ENCODE measurements around the gene PICALM.
"Not testable (repeated sequence)": the region's sequence is repeated elsewhere in the genome, so short reads cannot be mapped to it uniquely, and the experiment has no call there.

The PICALM gene

DNA sequence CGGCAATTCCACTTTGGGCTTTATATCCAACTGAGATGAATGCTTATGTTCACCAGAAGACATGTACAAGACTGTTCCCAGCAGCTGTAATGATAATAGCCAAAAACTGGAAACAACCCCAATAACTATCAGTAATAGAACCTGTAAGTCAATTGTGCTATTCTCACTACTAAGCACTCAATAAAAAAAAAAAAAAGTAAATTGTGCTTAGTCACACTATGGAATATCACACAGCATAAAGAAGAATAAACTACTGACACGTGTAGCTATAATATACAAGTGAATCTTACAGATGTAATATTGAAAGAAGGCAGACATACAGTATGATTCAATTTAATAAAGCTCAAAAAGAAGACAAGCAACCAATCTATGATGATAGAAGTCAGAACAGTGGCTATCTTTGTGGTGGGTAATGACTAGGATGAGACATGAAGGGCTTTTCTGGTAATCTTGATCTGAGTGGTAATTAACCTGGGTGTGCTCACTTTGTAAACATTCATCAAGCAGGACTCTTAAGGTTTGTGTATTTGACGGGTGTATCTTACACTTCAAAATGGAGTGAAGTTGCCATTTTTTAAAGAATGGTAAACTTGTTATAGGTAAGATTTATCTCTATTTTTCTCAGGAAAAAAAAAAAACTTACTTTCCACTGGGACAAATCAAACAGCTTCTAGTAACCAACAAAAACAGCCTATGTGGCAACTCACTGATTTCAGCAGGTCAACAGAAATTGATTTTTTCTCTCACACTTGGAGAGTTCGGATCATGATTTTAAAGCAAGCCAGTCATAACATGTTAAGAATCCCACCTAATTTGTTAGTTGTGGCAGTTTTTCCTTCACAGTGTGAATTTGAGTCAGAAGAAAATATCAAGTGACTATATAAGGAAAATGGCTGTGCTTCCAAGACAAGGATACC is 129.5 kb downstream of the PICALM start:
- no peak for DNase-seq (ENCODE audit: low read depth in 2 of 2)

DNA sequence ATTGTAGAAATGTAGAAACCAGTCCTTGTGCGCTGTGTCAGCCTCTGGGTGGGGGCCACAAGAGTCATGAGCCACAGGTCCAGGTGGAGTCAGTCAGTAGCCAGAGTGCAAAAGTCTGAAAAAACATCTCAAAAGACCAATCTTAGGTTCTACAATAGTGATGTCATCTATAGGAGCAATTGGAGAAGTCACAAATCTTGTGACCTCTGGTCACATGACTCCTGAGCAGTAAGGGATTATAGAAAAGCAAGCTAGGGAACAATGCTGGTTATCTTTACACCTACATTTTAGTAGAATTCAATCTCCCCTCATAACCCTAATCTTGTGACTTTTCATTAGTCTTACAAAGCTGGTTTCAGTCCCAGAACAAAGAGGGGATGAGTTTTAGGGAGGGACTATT is 131.0 kb downstream of the PICALM start:
- DNase-seq (ENCODE audit: low read depth in 2 of 2) = no peak

- no peak for DNase-seq (ENCODE audit: low read depth in 2 of 2)
Measured at GRCh38 chr11:85935751-85936150, 133.1 kb downstream of the PICALM start.

DNA sequence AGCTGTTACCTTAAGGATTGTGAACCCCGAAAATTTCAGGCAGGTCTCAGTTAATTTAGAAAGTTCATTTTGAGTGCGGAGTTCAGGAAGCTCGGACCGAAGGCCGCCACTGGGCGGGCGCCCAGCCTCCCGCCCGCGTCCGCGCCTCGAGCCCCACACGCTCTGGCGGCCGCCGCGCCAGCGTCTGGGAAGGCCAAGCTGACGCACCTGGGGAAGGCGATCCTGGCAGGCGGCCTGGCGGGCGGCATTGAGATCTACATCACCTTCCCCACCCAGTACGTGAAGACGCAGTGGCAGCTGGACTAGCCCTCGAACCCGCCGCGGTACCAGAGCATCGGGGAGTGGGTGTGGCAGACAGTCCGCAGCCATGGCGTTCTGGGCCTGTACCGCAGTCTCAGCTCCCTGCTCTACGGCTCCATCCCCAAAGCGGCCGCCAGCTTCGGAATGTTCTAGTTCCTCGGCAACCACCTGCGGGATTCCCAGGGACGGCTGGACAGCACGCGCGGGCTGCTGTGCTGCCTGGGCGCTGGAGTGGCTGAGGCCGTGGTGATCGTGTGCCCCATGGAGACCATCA is 134.2 kb downstream of the PICALM start:
- DNase-seq (ENCODE audit: low read depth in 2 of 2) = no peak

GRCh38 chr11:85930879-85931366 is 138.0 kb downstream of the PICALM start:
- DNase-seq (ENCODE audit: low read depth in 2 of 2) = no peak

DNA sequence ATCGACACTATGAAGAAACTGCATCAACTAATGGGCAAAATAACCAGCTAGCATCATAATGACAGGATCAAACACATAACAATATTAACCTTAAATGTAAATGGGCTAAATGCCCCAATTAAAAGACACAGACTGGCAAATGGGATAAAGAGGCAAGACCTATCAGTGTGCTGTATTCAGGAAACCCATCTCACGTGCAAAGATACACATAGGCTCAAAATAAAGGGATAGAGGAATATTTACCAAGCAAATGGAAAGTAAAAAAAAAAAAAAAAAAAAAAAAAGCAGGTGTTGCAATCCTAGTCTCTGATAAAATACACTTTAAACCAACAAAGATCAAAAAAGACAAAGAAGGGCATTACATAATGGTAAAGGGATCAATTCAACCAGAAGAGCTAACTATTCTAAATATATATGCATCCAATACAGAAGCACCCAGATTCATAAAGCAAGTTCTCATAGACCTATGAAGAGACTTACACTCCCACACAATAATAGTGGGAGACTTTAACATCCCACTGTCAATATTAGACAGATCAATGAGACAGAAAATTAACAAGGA is 142.2 kb downstream of the PICALM start:
- not testable (repeated sequence) for DNase-seq (ENCODE audit: low read depth in 2 of 2)

GRCh38 chr11:85923455-85923854 is 145.4 kb downstream of the PICALM start:
- DNase-seq (ENCODE audit: low read depth in 2 of 2) = no peak

- no peak for DNase-seq (ENCODE audit: low read depth in 2 of 2)
Measured at GRCh38 chr11:85922367-85922766, 146.5 kb downstream of the PICALM start.

- peak in 1 of 2 experiments; percentile 9 for DNase-seq (ENCODE audit: low read depth in 2 of 2)
Measured at GRCh38 chr11:85918910-85919794, 149.7 kb downstream of the PICALM start.

GRCh38 chr11:85914425-85914824 is 154.5 kb downstream of the PICALM start:
- DNase-seq (ENCODE audit: low read depth in 2 of 2) = no peak

- no peak for DNase-seq (ENCODE audit: low read depth in 2 of 2)
Measured at GRCh38 chr11:85913513-85913912, 155.4 kb downstream of the PICALM start.

DNA sequence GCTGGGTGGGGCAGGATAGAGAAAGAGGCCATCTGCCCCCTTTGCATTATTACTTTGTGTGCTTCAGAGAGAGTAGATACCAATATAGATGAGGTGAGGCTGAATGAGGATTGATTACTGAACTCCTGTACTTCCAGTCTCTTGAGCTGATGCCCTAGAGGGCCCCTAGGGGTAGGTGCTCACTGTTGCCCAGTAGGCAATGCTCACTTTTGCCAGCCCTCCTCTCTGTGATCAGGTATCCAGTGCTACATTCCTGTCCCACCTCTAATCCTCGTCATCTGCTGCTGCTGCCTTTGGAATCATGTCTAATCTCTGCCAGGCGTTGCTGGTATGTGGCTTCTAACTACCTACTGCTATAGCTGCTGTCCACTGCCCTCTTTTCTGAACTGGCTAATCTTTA is 156.5 kb downstream of the PICALM start:
- DNase-seq (ENCODE audit: low read depth in 2 of 2) = no peak
